ENCODE data around the gene OPRL1. TPM values are rescaled to one million over a fixed set of nuclear protein-coding genes. Genes with fewer than 3 reads are reported as not detected.

OPRL1 gene
- total and polyA plus RNA-seq, 2 of the 8 experiments (the other 6 are each of a cell fraction or from before 2014, with no cell fraction given), result 0.63 to 0.98 TPM

- no peak overlapping the region for H3K9ac ChIP-seq (replicated peaks in 1 of 4; ENCODE audit: extremely low read depth in 1 of 4, low read depth in 3 of 4, low read length in 3 of 4)
Measured at GRCh38 chr20:64136004-64136710, 56.3 kb downstream of the OPRL1 start.

More at GRCh38 chr20:64136004-64136710, 56.3 kb downstream of the OPRL1 start:
- Histone ChIP-seq H4K91ac (replicated peaks; ENCODE audit: insufficient read length, low read length) (no peak overlapping the region), H3K4me1 (replicated peaks in 1 of 4; ENCODE audit: control insufficient read depth in 3 of 4, insufficient read depth in 4 of 4, low read length in 3 of 4) (peaks cover 0 to 7% (median 4%) of the 10 kb centered on the region in 4 experiments; a peak in 5 of 7 replicates), H2AFZ (ENCODE audit: low read length) (no peak overlapping the region), H3K4me2 (ENCODE audit: insufficient read depth in 1 of 2, low read depth in 2 of 2, low read length in 2 of 2) (no peak overlapping the region), H3K79me1 (ENCODE audit: low read depth, low read length) (no peaks in the 10 kb centered on the region), H2BK20ac (ENCODE audit: low read length) (no peak overlapping the region), H3K27ac (ENCODE audit: low read depth, low read length) (no peak overlapping the region), H3K18ac (ENCODE audit: extremely low read depth, low read length) (no peak overlapping the region), H3K9me3 (ENCODE audit: insufficient read depth in 2 of 2, low read depth in 1 of 2, low read length in 1 of 2) (no peaks in the 10 kb centered on the region), H4K8ac (ENCODE audit: extremely low read depth, insufficient read depth, low read length) (no peak overlapping the region), H4K20me1 (replicated peaks in 1 of 2; ENCODE audit: control insufficient read depth in 1 of 2, insufficient read depth in 2 of 2, low read length in 2 of 2) (no peaks in the 10 kb centered on the region), H3K27me3 (replicated peaks in 1 of 4; ENCODE audit: control insufficient read depth in 3 of 4, extremely low read depth in 1 of 4, insufficient read depth in 3 of 4, low read length in 3 of 4) (no peaks in the 10 kb centered on the region), H3K14ac (ENCODE audit: insufficient read length) (no peak overlapping the region), H4K5ac (ENCODE audit: insufficient read length, low read depth, low read length) (no peak overlapping the region), H3K23me2 (ENCODE audit: low read depth, low read length) (no peaks in the 10 kb centered on the region), H3K4me3 (ENCODE audit: extremely low read depth in 1 of 4, insufficient read depth in 2 of 4, low read depth in 3 of 4, low read length in 4 of 4) (no peak overlapping the region), H2BK5ac (ENCODE audit: low read depth, low read length) (no peak overlapping the region), H2BK12ac (ENCODE audit: low read depth, low read length) (0 out of 2 replicates have a peak overlapping the region, but pooled peaks have one; percentile 11), H2BK15ac (ENCODE audit: low read length) (no peak overlapping the region), H2AK5ac (ENCODE audit: low read depth, low read length) (no peak overlapping the region), H3K36me3 (ENCODE audit: control insufficient read depth in 2 of 4, insufficient read depth in 4 of 4, low read length in 3 of 4) (no peaks in the 10 kb centered on the region), H3K56ac (replicated peaks; ENCODE audit: insufficient read length, low read depth, low read length) (no peak overlapping the region), H2BK120ac (replicated peaks; ENCODE audit: low read depth, low read length) (no peak overlapping the region), H3K4ac (replicated peaks; ENCODE audit: insufficient read length, low read depth, low read length) (no peak overlapping the region), H3K79me2 (ENCODE audit: control insufficient read depth in 1 of 2, insufficient read depth in 2 of 2, low read length in 2 of 2) (no peaks in the 10 kb centered on the region), H3K23ac (ENCODE audit: insufficient read length) (no peak overlapping the region)
- TF ChIP-seq MAFK (IDR thresholded peaks at IDR 0.05; ENCODE audit: low read depth, low read length) (no peak), PHF8 (conservative IDR thresholded peaks at IDR 0.05; ENCODE audit: low read depth, low read length) (no peak), TBP (IDR thresholded peaks at IDR 0.05; ENCODE audit: low read depth, low read length) (no peak), RNF2 (IDR thresholded peaks at IDR 0.05; ENCODE audit: borderline replicate concordance, low read depth, low read length, missing control alignments, poor library complexity, severe bottlenecking) (no peak), NANOG (IDR thresholded peaks at IDR 0.05; ENCODE audit: insufficient read depth, low read depth, low read length, poor library complexity, severe bottlenecking) (no peak), TAF7 (optimal IDR thresholded peaks at IDR 0.05; ENCODE audit: borderline replicate concordance, low read depth, low read length) (no peak), SIRT6 (IDR thresholded peaks at IDR 0.05; ENCODE audit: low read length) (no peak), CHD1 (IDR thresholded peaks at IDR 0.05; ENCODE audit: low read depth, low read length) (no peak), RBBP5 (IDR thresholded peaks at IDR 0.05; ENCODE audit: borderline replicate concordance, low read depth, low read length) (no peak), USF2 (IDR thresholded peaks at IDR 0.05; ENCODE audit: low read length) (no peak), SRF (IDR thresholded peaks at IDR 0.05; ENCODE audit: low read depth, low read length) (no peak)
- WGBS, 2 experiments (ENCODE audit: extremely low coverage in 1 of 2, insufficient coverage in 1 of 2, insufficient read length in 1 of 2, insufficient replicate concordance in 2 of 2, low coverage in 1 of 2, low lambda C conversion rate in 2 of 2, missing lambda C conversion rate in 1 of 2), result 86% methylated on average over 28 of the region's 32 CpGs; no CpG with 5 or more reads in 1 of the 2 experiments
- ChIA-PET CTCF (ENCODE audit: partially characterized antibody) (interaction anchor here (1.4 kb wide), 1 partner anchor 10 kb away, joined by 3 read pairs; no protein-coding TSS in a partner anchor), POLR2A (ENCODE audit: partially characterized antibody) (no interaction called here)
- peak in 1 of 2 experiments; percentile 19 for DNase-seq (ENCODE audit: low read depth in 1 of 2, low spot score in 2 of 2)
- FAIRE-seq, result no peak
